GM20431 (cell line): ENCODE results near the gene GSG1L.

Experiments
- in situ Hi-C: fragments of 300-500 bp; cut with MseI, MboI; formaldehyde crosslinking; loops from one replicate; pipeline ENCODE4 v1.15.0; 2020; ENCODE audit warnings: low sequenced_read_pairs; ENCODE audit not compliant: unreplicated experiment

Gene GSG1L

DNA sequence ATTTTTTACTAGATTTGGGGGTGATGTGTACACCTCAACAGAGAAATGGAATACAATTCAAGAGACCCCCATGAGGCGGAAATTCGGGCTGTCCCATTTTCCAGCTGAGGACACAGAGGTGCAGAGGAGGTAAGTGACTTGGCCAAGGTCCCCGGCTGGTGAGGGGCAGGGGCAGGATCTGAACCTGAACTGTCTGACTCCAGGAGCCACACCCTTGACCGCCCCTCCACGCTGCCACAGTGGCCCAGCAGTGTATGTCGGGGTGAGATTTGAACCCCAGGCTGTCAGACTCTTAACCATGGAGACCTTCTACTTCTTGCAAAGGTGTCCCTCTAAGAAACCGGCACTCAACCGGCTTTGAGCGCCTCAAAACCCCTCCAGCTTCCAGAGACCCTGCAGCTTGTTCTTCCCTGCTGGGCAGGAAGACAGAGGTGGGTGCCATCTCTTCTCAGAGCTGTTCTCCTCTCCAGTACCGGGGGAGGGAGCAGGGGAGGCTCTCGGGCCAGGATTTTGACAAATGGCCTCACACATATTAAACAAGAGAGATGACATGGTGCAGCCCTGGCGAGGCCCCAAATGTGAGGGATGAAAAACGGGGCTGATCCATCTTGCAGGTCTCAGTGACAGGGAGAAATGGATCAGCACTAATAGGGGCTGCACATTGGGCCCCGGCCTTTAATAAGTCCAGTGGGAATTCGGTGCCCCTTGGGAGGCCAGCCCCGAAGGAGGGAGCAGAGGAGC lies 222.3 kb downstream of the GSG1L start:
- in situ Hi-C loops, result no loop called here

DNA sequence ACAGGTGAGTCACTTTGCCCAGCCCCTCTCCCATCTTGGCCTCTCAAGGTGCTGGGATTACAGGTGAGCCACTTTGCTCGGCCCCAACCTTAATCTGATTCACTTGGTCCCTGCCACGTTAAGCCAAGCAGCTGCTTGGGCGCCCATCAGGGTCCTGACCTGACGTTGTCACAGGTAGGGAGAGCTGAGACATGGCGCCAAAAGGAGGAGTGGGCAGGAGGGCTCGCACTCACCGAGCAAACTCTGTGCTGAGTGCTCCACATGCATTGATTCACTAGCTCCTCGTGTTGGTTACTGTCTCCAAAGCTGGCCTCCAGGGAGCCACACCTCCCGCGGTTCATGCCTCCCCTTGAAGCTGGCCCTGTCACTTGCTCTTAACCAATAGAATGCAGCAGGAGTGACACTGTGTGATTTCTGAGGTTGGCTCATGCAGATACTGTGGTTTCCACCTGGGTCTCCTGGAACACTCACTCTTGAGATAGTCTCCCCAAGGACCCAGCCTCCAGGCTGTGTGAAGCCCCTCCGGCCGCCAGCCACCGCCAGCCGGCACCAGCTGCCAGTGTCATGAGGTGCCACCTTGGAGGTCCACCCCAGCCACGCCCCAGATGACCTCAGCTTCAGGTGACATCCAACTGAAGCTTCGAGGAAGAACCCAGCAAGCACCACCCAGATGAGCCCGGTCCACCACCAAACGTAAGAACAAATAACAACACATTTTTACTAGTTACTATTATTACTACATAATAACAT lies 223.0 kb downstream of the GSG1L start:
- in situ Hi-C loops, result no loop called here

DNA sequence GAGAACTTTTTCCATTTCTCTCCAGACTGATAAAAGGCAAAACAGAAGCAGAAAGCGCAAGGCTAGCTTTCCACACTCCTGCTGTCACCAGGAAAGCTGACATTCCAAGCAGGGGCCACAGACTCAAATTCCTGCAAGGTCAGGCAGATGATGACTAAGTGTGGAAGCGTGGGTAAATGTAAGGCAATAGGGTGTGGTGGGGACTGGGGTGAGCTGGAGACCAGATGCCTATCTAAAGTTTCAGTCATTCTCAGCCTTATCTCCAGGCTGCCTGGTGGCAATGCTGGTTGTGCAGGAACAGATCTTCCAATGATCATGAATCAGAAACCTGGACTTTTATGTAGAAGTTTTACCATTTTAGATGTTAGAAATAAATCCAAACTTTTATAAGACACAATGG lies 224.1 kb downstream of the GSG1L start:
- in situ Hi-C loops, result no loop called here

DNA sequence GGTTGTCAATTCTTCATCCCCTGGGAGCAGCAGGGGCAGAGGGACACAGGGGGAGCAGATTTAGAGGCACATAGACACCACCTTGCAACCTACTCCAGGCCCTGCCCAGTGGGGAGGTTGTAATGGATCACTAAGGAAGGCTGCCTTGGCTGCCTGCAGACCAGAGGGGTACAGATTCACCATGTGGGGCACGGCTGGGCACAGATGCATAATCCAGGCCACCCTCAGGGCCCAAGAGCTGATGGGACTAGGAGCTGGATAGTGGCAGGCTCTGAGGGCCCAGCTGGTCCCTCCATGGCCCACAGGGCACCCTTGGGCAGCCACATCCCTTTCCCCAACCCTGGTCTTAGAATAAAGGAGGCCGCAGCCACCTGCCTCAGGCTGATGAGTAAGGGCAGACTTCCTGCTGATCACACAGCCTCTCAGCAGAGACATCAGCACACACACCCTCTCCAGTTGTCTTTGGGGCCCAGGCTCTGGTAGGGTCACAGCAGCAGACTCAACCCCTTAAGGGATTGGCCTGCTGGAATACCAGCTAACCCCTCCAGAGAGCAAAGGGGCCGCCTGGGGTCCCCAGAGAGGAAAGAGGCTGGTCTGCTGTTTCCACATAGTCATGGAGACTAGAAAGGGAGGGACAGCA lies 224.9 kb downstream of the GSG1L start:
- in situ Hi-C loops, result no loop called here

DNA sequence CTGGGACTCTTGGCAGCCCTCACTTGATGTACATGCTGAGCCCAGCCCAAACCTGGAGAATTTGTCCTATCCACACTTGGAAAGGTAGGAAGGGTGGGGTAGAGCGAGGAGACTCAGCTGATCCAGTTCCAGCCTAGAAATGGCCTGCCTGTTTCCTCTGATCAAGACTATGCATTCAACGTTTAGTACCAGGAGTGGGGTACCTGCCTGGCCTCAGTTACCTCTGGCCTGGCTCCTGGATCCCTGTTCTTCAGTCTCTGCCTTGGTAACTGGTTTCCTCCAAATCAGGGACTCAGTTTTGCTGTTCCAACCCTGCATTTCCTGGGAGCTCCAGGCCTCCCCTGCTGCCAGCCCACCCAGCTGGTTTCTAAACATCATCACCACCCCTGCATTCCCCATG lies 233.5 kb downstream of the GSG1L start:
- in situ Hi-C loops, result no loop called here

DNA sequence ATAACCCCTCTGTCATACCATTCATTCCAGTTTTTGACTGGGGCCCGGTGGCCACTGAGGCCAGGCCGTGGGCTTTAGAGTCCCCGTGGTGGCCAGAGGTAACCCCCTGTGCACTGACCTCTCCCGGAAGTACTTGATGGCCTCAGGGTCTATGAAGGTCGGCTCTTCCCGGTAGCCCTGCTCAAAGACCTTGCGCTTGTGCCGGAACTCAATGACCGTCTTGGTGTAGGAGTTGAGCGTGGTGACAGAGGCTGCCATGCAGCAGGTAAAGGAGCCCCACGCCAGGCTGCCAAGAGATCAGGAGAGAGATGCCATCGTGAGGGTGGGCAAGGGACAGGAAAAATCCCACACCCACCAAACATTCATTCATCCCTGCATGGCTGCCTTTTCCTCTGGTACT lies 234.8 kb downstream of the GSG1L start:
- in situ Hi-C loops, result no loop called here

DNA sequence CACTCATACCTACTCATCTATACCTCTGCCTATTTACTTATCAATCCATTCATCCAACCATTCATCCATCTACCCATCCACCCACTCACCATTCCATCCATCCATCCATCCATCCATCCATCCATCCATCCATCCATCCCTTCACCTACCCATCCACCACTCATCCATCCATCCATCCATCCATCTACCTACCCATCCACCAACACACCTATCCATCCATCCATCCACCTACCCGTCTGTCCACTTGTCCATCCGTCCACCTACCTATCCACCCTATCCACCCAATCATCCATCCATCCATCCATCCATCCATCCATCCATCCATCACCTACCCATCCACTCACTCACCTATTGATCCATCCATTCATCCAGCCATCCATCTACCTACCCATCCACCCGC lies 235.7 kb downstream of the GSG1L start:
- in situ Hi-C loops, result no loop called here

DNA sequence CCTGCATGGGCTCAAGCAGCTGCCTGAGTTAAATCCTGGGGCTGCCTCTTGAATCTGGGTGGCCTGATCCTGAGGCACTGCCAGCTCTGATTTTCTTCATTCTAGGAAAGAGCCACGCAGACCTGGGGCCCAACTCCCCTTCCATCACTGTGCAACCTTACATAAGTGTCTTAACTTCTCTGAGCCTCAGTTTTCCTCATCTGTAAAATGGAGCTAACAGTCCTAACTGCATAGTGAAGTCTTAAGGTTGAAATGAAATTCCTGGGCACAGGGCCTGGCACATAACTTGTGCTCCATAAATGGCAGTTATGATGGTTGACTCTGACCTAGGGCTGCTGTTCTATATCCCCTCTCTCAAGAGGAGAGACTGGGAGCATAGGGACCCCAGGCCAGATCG lies 236.6 kb downstream of the GSG1L start:
- in situ Hi-C loops, result no loop called here

DNA sequence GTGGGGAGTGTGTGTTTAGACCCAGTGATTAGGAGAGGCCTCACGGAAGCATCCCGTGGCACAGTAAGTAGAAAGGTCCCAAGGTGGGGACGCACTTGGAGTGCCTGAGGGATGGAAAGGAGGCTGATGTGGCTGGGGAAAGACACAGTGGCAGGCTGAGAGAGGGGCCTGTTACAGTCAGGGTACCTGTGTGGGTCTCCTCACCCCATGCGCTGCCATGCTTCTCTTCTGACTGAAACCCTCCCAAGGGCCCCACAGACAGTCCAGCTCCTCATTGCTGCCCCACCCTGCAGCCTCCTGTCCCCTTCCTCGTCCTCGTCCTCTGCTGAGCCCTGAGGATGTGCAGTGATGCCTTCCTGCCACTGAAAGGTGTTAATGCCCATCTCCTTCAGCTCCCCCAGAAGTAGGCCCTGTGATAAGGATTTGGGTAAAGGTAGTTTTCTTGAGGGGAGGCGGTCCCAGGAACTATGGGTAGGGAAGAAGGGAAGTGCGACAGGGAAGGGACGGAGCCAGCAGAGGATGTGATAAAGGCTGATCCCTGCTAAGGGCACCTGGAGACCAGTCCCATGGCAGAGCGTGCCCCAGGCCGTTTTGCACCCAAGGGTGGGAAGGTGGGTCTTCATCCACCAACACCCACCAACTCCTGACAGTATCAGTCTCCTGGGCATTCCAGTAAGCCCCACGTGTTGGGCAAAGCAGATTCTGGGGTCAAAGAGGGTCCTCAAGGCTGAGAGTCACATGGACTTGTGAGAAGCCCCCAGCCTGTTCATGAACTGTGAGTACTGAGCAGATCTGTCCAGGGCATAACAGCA lies 237.2 kb downstream of the GSG1L start:
- in situ Hi-C loops, result no loop called here

DNA sequence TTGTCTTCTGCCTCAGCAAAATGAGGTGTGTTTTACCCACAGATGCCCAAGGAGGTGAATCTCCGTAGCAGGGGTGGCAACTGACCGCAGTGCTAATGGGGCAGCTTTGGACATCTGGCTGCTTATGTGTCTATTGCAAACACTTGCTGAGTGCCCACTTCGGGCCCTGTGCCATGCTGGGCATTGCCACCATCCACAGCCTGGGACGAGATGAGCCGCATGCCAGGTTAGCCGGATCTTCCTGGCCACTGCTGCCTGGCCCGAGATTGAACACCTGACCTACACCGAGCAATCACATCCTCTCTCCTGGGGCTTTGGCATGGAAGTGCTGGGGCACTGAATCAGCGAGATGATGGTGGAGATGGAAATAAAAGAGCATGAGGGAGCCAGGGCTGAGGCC lies 238.7 kb downstream of the GSG1L start:
- in situ Hi-C loops, result no loop called here

DNA sequence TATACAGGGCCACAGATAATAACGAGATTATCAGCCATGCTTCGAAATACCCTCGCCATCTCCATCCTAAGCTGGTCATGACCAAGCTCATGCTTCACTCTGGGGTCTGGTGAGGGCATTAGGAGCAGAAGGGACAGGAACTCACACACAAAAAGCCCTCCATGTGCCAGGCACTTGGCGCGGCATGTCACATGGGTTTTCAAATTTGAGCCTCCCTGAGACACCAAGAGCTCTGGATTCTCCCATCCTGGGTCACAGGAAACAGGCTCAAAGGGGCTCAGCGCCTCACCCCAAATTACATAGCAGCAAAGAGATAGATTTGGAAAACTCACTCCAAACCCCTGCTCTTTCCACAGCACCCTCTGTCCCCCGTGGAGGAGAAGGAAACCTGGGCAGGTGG lies 239.5 kb downstream of the GSG1L start:
- in situ Hi-C loops, result no loop called here

DNA sequence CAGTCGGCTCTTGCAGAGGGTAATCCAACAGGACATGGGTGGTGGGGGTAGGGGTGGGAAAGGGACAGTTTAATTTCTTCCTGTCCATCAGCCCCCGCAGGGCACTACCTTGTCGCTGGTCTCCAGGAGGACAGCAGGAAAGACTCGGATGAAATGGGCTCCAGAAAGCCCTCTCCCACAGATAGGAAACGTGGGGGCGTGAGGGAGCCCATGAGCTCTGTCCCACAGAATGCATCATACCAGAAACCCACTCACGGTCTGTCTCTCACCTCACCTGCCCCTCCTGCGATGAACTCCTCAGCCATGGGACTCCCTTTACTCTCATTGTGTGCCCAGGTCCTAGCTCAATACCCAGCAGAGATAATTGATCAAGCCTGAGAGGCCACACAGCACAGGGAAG lies 240.1 kb downstream of the GSG1L start:
- in situ Hi-C loops, result no loop called here

DNA sequence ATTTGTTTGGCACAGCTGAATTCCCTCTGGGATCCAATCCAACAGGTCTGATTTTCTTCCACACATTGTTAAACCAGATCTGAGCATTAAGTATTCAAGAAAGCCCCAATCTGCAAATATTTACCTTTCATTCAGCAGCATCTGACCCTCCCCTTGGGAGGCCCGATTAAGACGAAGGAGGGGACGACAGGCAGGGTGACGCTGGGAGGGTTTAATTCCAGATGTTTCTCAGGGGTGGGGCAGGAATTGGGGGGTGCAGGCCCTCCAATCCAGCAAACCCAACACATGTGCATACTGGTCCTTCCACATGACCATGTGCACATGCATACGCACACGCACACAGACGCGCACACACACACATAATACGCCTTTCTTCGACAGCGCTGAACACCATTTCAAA lies 240.5 kb downstream of the GSG1L start:
- in situ Hi-C loops, result no loop called here

DNA sequence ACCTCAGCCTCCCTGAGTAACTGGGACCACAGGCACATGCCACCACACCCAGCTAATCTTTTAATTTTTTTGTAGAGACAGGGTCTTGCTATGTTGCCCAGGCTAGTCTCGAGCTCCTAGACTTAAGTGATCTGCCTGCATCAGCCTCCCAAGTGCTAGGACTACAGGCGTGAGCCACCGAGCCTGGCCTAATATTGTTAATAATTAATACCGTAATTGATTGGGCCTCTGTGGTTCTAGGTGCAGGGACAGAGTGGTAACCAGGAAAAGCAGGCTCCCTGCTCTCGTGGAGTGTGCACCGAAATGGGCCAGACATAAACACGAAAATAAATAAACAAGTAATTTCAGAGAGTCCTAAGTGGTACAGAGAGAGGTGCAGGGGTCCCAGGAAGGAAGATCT lies 241.0 kb downstream of the GSG1L start:
- in situ Hi-C loops, result no loop called here

DNA sequence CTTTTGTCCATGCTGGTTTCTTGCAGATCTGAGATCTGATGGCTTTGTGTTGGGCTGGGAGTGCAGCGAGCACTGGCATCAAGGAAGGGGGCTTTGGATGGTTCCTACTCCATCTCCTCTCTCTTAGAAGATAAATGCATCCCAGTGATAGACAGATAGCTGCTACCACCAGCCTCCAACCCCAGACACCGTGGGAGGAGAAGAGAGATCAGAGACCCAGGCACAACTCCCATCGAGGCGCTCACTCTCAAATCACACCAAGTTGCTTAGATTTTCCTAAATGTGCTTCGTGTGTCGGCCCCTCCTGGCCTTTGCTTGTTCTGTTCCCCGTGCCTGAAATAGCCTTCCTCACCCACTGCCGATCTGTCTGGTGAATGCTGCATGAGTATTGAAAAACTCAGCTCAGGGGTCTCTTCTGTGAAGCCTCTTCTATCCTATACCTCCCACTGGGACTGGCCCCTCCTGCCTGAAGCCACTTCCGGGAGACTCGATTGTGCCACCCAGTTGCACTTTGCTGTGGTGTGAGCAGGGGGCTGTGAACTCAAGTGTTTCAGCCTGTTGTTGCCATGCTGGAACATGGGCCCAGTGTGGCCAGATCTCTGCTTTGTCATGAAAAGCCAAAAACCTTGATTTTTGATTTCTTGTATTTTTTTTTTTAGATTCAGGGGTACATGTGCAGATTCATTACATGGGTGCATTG lies 242.7 kb downstream of the GSG1L start:
- in situ Hi-C loops, result no loop called here

DNA sequence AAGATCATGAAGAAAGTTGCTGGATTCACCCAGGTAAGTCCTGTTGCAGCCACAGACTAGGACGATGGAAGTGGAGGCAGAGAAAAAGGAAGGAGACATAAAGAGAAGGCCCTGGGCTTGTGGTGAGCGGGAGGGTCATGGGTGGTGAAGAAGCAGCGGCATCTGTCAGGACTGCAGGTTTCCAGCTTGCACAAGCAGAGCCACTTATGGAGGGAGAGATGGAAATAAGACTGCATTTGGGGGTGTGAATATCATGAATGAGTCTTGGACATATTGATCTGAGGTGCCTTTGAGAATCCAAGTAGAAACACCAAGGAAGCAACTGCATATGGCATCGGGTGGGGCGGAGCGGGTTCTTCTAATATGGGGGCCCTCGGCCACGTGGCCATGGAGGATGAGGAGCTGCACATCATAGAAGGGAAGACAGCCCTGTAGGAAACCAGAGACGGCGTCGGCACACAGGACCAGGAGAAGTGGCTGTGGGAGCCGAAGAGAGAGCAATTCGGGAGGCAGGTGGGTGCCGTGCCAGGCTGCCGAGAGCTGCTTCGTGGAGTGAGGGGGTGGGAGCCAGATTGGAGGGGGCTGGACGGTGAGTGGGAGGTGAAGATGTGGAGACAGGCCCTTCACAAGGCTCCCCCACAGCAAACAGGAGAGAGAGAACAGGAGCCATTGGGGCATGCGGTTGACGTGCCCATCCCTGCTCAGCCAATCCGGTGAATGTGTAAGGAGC lies 243.5 kb downstream of the GSG1L start:
- in situ Hi-C loops, result no loop called here

DNA sequence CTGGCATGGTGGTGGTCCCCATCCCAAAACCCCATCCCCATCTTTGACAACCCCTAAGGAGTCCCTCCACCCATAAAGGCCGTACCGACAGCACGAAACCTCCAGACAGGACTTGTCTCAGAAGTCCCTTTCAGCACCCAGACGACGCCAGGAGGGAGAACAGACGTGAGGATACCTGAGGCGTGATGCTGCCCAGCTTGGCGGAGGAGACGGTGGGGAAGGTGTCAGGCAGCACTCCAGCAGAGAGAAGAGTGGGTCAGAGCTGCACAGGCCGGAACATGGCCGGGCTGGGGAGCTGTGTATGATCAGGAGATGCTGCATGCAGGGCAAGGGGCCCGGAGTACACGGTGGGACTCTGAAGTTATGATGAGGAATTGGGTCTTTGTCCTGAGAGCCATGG lies 244.2 kb downstream of the GSG1L start:
- in situ Hi-C loops, result no loop called here

DNA sequence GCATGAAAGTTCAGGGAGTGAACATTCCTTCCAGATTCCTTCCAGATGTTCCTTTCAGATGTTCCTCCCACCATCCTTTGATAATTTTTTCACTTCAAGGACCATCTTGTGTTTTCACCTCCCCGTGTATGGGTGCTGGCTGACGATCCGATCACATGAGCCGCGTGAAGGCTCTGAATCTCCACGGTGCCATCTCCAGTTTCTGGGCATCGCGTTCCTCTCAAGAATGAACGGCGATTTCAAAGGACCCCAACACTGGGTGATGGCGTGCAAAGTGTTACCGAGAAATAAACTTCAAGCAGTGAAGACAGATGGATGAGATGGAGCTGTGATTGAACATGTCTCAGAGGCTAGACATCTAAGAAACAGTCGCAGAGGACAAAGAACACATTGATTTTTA lies 245.3 kb downstream of the GSG1L start:
- in situ Hi-C loops, result no loop called here

DNA sequence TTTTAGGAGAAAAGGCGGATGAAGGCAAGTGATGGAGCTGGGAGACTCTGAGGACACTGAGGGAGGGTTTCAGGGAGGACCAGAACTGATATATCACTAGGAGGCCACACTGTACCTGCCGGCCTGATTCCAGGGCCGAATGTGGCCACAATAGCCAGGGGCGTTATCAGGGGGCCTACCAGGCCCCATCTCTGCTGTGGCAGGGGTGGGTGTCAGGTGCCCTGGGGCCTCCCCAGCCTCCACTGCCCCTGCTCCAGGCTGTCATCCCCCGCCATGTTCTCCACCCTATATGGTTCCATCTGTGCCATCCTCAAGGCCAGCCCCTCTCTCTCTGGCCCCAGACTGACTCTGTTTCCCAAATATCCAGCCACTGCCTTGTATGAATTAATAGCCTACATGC lies 246.5 kb downstream of the GSG1L start:
- in situ Hi-C loops, result no loop called here
